ENCODE data around the gene ANKFY1. TPM values are rescaled to one million over a fixed set of nuclear protein-coding genes. Genes with fewer than 3 reads are reported as not detected.

ANKFY1 gene
- polyA plus RNA-seq, 1 donor, result 57.7 TPM

- DNase-seq, result no peak
These were observed 145.6 kb downstream of the ANKFY1 start for GRCh38 chr17:4118015-4118743.

DNA sequence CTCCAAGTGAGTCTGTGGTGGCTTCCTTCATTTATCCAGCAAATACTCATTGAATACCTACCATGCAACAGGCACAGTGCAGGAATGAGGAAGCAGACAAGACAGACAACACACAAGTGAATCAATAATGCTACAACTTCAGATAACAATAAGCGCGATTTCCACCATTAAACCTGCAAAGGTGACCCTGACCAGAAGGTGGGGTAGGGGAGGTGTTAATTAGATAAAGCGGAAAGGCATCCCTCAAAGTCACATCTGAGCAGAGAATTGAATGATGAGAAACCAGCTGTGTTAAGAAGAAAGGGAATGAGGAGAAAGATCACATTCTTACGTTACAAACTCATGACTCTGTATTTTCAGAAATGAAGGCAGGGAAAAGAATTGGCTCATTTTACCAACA lies 147.3 kb downstream of the ANKFY1 start:
- no peak for DNase-seq

Other genes starting within 250 kb of the ANKFY1 start
- 29.9 TPM for gene ZZEF1, start 120.9 kb downstream of the ANKFY1 start, polyA plus RNA-seq (ENCODE audit: insufficient read length)
- gene CYB5D2, start 120.8 kb downstream of the ANKFY1 start, polyA plus RNA-seq (ENCODE audit: insufficient read length), result 24.1 TPM
- 62.8 TPM for gene UBE2G1, start 102.7 kb upstream of the ANKFY1 start, polyA plus RNA-seq (ENCODE audit: insufficient read length)
- gene SPNS3, start 170.0 kb upstream of the ANKFY1 start, polyA plus RNA-seq (ENCODE audit: insufficient read length), result 3.4 TPM
- gene SPNS2, start 234.9 kb upstream of the ANKFY1 start, polyA plus RNA-seq (ENCODE audit: insufficient read length), result 32.3 TPM